Stimulated activated CD4-positive, alpha-beta T cell treated with anti-CD3 and anti-CD28 coated beads, Interleukin-2, amount 100 ng/mL, for 4 hours (primary cell): Measurements from ENCODE around the gene RNU6-7.

Experiments
- DNase-seq: peaks from one replicate; pipeline ENCODE4 v3.0.0-alpha.2; 2020; ENCODE audit warnings: low read depth

Gene RNU6-7

DNA sequence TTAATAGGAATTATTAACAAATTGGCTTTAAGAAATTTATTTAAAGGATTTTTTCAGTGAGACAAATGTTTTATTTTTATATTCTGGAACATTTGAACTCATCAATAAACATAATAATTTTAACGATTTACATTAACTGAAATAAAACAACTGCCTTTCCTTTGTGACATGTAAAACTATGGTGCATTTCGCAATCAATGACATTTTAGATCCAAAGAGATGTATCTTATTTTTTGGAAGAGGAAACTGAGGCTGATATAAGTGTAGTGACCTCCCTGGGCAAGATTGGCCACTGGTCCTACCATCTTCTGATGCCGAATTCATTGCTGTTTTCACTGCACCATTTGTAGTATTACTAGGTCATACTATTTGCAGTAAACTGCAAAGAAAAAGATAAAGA is 3.7 kb downstream of the RNU6-7 start:
- no peak for DNase-seq

GRCh38 chr14:32205984-32206383 is 4.1 kb downstream of the RNU6-7 start:
- DNase-seq = no peak

DNA sequence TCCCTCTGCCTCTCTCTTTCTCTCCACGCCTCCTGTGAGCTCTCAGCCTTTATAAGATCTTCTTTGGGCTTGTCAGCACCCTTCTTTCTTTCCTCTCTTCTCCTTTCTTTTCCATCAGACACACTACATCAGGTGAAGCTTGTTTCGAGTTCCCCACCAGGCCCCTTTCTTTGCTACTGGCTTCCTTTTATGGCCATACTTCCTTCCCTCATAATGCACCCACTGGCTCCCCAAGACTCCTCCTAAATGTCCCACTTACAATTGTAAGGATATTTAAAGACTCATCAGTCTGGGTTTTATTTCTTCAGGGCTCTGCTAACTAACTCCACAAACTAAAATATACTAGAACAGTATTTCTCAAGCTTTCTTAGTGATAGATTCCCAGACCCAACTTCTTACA is 4.7 kb downstream of the RNU6-7 start:
- DNase-seq = no peak

DNA sequence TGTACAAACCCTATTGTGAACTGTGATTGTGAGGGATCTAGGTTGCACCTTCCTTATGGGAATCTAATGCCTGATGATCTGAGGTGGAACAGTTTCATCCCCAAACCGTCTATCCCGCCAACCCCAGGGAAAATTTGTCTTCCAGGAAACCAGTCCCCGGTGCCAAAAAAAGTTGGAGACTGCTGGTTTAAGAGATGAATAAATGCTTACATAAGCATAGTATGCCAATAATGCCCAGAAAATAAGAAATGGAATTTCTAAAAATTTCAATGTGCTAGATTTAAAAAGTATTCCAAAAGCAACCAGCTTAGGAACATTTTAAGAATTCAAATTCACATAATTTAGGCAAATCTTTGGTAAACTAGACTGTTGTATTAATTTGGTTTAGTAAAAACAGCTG is 6.6 kb downstream of the RNU6-7 start:
- no peak for DNase-seq

DNA sequence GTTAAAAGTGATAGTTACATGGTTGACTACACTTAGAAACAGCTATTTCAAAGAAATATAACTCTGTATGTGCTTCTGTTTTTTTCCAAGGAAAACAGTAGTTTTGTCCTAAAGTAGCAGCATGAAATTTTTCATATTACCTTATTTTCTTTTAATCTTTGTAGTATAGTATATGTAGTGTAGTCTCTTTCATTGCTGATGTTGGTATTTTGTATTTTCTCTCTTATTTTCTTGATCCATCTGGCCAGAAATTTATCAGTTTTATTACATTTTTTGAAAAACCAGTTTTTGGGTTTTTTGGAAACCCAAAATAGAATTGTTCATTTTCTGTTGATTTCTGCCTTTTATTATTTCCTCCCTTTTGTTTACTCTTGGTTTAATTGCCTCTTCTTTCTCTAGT is 7.6 kb downstream of the RNU6-7 start:
- DNase-seq = no peak

- no peak for DNase-seq
Measured at GRCh38 chr14:32211068-32211404, 9.2 kb downstream of the RNU6-7 start.

- no peak for DNase-seq
Measured at GRCh38 chr14:32212833-32213232, 11.0 kb downstream of the RNU6-7 start.

DNA sequence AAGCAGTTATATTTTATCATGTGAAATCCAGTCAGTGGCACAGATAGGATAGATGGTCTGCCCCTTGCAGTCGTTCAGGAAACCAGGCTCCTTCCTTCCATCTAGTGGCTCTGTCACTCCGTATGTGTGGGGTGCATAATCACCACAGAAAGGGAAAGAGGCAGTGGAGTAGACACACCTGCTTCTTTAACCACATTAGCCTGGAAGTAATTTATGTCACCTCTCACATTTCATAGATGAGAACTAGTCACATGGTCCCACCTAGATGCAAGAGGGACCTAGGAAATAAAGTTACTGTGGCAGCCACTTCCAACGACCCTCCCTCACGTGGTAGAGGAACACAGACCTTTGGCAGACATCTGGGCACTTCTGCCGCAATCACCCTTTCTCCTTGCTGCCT is 15.5 kb downstream of the RNU6-7 start:
- no peak for DNase-seq

DNA sequence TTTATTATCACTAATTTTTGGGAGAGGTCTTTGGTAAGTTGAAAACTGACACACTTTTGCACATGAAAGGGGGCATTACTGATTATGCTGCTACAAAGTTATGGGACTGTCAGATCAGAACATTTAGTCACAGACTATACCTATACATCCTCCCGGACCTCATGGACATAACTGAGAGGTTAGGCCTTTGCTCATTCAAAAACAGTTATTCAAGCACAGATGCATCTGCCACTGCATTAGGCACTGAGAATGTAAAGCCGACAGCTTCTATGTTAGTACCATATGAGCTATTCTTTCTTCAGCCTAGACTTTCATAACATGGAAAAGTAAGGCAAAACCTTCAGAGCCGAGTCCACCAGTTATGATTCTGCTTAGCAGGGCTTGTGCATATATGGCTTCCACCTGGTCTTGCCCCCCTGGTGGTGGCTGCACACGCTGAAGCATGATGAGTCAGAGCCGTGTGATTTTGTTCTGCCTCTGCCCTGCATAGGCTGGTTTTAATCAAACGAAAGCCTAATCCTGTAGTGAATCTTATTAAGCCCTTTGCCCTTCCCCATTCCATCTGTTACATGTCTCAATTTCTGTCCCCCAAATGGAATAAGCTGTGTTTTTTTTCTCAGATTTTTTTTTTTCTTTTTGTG is 23.0 kb downstream of the RNU6-7 start:
- DNase-seq = no peak

DNA sequence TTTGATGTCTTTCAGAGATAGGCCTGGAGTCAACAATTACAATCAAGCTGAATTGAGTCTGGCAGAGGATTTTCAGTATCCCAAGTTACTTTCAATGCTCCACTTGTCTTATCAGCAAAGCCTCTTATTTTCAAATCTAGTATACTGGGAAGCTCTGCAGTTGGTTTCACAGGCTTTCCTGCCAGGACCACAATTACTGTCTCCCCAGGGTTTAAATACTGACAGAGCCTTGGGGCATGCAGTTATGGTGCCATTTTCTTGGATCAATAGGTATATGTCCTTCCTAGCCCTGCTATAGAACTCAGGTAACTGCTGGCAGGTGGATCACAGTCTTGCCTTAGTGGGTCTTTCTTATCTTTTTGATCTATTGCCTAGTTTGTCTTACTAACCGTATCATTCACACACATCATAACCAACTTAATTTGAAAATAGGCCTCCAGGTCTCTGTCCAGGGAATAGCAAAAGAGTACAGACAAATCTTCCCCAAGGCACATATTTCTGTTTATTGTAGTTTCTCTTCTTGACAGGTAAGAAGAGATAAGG is 23.6 kb downstream of the RNU6-7 start:
- DNase-seq = no peak

- DNase-seq = no peak
Measured at GRCh38 chr14:32226056-32226455, 24.2 kb downstream of the RNU6-7 start.

DNA sequence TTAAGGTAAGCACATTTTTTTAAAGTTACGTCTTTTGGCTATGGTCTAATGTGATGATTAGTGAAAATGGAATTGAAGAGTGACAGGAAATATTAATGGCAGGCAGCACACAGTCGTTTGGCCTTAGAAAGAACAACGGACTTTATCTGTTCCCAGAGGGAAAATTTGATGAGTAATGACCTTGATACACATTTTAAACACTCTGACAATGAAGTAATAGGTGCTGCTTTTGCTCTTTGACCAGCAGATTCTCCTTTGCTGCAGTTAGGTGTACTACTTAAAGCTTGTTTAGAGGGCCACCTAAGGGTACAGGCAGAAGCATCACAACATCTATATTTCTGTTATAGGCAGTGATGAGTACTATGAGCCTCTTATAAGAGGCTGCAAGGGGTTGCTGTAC is 28.3 kb downstream of the RNU6-7 start:
- no peak for DNase-seq

DNA sequence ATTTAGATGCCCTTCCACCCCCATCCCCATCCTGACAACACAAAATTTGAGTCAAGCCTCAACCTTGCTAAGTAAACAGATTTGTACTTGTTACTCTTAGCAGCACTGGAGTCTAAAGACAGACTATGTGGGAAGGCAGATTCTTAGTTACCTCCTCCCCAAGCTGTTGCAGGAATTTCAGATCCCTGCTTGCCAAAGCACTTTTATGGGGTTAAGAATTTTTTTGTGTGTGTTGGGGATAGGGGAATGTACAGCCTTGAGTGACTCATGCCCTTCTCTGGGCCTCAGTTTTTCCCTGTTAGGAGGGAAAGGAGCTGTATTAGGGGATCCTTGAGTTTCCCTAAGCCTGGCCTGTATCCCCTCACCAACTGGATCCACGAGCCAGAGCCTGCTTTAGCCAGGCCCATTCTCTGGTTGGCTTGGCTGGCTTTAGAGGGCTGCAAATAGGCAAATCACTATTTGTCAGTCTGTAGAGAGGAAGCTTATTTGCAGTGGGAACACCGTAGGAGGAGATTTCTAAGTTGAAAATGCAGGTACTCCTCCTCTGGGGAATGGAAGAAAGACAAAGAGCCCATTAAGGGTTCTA is 28.9 kb downstream of the RNU6-7 start:
- no peak for DNase-seq

DNA sequence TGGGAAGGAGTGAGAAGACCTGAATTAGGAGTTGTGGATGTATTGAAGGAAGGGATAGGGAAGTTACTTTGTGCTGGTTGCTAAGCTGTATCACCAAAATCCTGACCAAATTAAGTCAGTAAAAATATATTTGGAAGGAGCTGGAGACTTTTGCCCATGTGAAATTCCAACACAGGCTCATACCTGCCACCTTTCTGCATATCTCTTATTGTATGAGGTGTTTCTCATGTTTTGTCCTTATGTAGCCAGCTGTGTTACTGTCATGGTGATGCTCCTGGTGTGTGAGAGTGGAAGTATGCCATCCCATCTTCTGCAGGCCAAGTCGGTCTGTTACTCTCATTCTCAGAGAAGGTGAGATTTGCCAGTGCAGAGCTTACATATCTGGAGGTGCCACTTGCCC is 30.6 kb downstream of the RNU6-7 start:
- DNase-seq = no peak

GRCh38 chr14:32233260-32233659 is 31.4 kb downstream of the RNU6-7 start:
- no peak for DNase-seq

- DNase-seq = no peak
Measured at GRCh38 chr14:32244404-32244803, 42.6 kb downstream of the RNU6-7 start.

DNA sequence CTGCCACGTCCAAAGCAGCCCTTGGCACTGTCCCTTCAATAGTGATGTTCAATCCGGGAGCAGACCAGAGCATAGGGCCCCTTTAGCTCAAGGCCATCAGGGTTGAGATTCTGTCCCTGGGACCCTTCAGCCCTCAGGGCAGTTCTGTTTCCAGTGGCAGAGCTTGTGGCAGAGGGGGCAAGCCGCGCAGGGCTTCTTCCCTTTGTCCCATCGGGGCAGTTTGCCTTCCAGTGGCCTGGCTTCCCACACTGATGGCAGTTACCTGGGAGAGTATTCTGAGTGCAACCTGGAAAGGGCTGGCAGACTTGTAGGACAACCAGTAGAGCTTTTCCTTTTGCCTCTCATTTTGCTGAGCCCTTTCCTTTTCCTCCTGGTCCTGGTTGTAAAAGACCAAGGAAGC is 44.9 kb downstream of the RNU6-7 start:
- DNase-seq = no peak

DNA sequence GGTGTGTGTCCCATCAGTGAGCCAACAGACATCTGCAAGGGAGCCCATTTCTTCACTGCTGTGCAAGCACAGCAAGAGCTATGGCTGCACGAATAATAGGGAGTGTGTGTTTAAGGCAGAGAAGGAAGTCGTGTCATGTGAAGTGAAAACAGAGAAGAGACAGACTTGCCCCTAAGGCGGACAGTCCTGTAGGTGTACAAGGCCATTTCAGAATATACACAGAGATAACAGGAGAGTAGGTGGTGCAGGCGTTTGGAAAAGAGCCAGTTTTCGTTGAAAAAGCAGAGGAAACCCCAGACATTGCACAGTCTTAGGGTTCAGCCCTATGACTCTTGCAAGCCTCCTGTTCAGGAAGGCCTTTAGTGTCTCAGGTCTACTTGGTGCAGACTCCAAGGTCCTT is 47.5 kb downstream of the RNU6-7 start:
- no peak for DNase-seq

- DNase-seq = no peak
Measured at GRCh38 chr14:32249780-32250179, 47.9 kb downstream of the RNU6-7 start.

- DNase-seq = no peak
Measured at GRCh38 chr14:32250681-32251080, 48.8 kb downstream of the RNU6-7 start.

GRCh38 chr14:32251530-32251929 is 49.7 kb downstream of the RNU6-7 start:
- DNase-seq = no peak
